NCI-H345 (cell line): ENCODE data around the gene KRT7.
A peak's percentile ranks its signal among the peaks of the same experiment; 100 is the strongest.
"Not testable (repeated sequence)": the region's sequence is repeated elsewhere in the genome, so short reads cannot be mapped to it uniquely, and the experiment has no call there.

ENCODE experiments used
- DNase-seq: peaks from one replicate; lab custom pipeline; 2025; lab: John Stamatoyannopoulos, UW

KRT7 gene

DNA sequence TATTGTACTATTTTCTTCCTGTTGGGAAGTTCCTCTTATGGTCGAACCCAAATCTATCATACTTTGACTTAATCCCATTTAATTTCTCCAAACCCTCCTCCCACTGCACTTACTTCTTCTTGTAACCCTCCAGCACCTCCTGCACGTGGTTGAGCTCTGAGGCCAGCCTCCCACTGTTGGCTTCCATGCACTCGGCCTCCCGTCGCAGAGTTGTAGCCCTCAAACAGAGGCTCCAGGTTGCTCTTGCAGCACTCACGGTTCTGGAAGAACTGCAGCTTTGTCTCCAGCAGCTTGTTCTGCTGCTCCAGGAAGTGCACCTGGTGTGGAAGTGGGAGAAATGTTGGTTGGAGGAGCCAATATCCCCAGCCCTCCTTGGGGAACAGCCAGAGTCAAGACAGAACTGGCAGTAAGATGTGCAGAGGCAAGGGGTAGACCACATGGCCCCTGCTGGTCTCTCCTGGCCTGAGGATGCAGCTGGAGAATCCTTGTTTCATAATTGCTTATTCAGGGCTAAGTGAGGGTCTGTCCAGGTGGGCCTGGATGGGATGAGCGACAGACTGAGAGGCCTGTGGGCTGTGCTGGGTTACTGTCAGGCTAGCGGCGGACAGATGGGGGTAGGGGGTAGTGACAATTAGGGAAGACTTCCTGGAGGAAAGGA is 23.0 kb downstream of the KRT7 start:
- DNase-seq = no peak

DNA sequence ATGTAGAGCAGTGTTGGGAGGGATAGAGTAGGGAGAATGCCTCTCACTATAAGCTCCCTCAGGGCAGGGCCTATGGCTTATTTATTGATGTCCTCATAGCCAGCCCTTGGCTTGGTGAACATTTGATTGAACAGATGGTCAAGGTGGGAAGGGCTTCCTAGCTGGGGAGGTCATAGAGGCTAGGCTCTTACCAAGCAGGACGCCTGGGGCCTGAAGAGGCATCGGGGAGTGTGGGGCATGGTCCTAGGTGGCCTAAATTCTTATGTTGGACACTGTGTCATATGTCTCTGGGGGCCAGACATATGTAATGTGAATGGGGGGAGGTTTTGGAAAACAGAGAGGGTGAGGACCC is 23.5 kb downstream of the KRT7 start:
- no peak for DNase-seq

DNA sequence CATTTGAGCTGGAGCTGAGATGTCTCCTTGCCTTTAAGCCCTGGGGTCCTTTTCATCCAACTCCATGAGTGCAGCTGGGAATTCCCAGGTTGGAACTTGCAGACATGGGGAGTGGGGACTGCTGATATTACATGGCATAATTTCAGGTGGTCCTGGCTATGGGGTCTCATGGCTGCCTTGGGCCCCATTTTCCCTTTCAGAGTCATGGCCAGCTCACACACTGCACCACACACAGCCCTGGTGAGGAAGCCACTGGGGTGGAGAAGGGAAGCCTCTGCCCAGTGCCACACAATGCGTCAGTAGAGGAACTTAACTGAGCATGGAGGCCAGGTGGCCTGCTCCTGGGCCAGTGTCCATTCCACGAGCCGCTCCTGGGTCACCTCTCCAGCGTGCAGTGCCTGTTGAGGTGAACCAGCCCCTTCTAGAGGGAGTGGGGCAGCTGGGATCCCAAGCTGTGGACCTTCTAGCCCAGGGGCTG is 24.1 kb downstream of the KRT7 start:
- no peak for DNase-seq

DNA sequence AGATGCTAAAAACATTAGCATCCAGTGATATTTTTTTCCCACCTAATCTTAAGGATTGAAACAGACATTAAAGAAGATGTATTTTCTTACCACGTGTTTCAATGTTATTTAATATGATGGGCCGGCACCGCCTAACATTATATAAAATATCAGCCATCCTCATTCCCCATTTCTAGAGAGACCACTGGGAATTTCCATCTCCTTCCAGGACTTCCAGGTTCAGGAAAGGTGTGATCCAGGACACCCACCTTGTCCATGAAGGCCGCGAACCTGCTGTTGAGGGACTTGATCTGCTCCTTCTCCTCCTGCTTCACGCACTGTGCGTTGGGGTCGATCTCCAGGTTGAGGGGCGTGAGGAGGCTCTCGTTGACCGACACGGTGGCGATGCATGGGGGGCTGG is 24.9 kb downstream of the KRT7 start:
- not testable (repeated sequence) for DNase-seq

DNA sequence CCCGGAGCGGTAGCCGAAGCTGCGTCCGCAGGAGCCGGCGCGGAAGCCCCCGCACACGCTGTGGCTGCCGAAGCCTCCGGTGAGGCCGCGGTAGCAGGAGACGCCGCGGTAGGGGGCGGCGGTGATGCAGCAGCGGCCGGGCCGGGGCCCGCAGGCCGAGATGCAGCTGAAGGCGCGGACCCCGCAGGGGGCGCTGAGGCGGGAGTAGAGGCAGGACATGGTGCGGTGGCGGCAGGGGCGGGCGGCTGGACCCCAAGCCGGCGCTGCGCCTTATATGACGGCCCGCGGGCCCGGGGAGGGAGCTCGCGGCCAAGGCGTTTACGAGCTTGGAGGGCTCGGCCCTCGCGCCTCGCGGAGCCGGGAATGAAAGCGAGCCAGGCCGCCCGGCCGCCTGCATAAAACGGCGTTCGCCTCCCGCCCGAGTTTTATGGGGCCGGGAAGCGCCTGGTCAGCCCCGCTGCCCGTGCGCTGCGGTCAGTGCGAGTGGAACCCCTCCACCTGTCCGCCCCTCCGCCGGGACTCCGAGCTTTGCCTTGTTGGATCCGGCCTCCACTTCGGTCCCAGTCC is 25.4 kb downstream of the KRT7 start:
- DNase-seq = no peak

DNA sequence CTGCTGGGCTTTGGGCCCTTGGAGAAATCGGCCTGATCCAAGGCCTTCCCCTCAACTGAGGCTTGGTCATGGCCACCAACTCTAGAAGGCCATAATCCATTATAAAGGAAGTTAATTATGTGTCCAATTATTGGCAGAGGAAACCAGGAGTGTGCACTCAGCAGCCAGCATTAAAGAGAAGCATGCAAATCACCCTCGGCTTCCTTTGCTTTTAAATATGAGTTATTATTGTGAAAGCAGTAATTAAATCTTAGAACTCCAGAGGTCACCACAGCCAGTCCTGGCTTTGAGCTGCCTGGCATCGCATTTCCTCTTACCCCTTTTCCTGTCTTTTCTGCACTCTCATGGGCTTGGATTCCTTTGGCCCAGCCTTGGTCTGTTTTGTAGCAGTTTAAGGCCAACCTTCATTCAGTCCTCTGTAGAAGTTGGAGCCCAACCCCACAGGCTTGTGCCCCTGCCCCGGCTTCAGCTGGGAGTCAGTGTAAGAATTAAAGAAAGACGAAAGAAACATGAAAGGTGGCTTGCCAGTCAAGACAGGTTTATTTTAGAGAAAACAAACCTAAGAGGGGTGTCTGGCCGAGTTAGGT is 26.7 kb downstream of the KRT7 start:
- DNase-seq = no peak

DNA sequence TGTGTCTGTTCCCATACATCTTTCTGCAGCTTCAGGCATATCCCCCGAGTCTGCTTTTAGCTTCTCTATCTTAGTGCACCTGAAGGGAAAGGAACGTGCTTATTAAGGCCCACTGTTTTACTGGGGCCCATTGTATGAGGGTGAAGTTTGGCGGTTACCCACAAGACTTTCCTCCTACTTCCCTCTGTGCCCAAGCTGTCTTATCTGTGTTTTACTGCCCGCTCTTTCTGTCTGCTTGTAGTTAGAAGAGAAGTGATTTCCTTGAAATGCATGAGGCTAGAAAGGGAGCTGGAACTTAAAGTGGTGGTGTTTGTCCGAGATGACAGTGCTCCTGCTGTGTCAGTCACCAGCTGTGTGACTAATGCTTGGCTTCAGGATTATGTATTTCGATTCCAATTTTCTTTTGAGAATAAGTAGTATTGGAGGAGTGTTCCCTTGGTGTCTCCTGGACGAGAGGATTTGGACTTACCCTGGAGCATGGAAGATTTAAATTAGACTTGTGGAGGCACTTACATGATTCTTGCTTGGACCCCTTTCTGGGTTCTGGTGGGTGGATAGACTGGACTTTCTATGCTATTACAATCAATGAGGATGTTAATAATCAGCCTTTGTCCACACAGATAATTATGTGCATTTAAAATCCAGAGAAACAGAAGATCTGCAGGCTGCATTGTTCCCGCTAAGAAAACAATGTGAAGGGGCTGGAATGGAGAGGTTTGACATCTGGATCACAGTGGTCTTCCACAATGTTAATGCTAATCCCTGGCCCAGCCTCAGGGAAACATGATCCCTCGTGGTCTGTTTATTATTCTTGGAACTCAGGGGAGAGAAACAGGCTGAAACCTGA is 27.5 kb downstream of the KRT7 start:
- DNase-seq = no peak

DNA sequence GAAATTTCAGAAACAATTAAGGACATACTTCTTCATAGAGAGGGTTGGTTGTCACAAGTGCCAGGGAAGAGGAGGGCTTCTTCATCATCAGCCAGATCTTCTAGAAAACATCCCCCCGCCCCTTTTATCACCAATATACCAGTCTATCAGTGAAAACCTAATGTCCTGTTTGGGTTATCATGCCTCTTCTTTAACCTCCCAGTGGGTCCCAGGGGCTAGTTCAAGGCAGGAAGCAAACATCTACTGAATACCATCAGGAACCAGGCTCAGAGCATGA is 28.1 kb downstream of the KRT7 start:
- no peak for DNase-seq

DNA sequence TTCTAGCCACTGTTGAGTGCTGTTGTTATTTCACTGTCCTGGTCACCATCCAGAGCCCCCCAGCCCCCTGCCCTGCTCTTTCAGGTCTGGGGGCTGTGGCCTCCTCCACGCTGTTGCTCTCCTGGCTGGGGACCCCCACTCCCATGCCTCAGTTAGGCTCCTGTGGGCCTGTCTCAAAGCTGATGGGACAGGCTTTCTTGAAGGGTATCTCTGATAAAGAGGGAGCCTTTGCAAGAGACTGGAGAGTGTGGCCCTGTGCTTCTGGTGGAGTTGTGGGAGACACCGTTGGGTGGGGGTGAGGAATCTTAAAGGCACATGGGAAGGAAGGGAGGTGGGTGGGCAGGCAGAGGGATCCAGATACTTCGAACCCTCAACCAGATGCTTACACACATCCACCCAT is 29.2 kb downstream of the KRT7 start:
- DNase-seq = no peak

DNA sequence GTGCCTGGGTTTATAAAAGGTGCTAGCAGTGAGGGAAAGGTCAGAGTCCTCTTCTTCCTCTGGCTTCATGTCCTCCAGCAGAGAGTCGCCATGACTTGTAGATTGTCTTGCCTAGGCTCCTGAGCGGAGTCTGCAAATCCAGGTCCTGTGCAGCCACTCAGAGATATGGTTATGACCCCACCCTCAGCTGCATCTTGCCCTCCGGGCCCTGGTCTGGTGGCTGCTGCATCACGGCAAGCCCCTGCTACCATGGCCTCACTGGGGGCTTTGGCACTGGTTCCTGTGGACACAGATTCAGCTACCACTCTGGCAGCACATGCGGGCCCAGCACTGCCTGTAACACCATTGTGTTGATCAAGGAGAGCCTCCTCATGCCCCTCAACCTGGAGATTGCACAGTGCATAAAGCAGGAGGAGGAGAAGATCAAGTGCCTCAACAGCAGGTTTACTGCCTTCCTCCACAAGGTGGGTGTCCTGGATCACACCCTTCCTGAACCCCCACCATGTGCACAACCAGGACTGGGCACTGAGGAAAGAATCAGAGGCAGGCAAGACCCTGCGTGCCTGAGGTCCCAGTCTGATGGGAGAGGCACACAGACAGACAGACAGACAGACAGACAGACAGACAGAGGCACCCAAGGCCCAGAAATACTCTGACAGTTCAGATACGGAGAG is 30.9 kb downstream of the KRT7 start:
- DNase-seq = no peak

DNA sequence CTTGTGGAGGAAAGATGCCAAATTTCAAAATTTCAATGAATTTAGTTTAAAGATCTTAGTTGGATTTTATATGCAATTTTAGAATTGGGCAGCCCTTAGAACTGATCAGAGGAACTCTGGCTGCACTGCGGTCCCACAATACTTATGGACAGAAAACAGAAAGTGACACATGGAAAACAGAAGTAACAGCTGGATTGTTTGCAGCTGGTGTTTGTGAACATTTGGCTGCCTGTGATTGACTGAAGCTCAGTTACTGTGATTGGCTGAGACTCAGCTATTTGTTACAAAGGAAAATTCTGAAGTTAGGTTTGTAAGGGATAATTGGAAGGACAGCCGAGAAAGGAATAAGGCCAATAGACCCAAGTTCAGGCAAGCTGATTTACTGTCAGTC is 31.4 kb downstream of the KRT7 start:
- DNase-seq = no peak

DNA sequence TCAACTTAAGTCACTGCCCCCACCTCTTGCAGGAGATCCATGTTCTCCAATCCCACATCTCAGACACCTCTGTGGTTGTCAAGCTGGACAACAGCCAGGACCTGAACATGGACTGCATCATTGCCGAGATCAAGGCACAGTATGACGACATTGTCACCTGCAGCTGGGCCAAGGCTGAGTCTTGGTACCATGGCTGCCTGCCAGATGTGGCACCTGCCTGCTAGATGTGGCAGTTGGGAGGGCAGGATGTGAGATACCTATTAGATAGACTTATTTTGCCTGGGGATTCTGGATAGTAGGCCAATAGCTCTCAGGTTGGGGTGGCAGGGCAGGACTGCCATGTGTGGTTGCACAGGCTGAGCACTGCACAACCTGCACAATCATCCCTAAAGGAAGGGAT is 33.5 kb downstream of the KRT7 start:
- DNase-seq = peak; percentile 11

DNA sequence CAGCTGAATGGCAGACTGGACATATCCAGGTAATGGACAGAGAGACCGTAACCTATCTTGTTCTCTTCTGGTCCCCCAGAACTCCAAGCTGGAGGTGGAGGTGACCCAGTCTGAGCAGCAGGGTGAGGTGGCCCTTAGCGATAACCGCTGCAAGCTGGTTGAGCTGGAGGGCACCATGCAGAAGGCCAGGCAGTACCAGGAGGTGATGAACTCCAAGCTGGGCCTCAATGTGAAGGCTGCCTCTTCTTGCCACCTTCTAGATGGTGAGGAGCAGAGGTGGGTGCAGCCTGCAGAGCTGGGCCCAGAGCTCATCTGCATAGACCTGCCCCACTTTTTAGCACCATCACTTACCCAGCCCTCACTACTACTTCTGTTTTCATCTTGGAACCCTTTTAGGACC is 34.2 kb downstream of the KRT7 start:
- DNase-seq = no peak

DNA sequence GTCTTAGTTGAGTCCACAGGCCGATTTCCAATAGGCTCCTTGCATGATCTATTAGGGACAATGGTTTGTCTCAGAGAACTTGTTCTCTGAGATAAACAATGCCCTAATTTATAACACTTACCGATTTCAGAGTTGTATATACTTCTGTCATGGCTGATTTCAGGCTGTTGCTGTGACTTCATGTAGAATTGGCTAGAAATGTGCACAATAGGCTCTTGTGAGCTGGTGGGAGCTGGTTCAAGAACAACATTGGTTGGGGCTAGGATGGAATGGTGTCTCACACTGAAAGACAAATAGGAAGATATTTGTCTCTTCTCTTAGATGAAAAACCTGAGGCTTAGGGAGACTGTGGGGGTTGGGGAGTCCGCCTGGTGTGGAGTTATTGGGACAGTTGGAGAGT is 34.7 kb downstream of the KRT7 start:
- DNase-seq = no peak

DNA sequence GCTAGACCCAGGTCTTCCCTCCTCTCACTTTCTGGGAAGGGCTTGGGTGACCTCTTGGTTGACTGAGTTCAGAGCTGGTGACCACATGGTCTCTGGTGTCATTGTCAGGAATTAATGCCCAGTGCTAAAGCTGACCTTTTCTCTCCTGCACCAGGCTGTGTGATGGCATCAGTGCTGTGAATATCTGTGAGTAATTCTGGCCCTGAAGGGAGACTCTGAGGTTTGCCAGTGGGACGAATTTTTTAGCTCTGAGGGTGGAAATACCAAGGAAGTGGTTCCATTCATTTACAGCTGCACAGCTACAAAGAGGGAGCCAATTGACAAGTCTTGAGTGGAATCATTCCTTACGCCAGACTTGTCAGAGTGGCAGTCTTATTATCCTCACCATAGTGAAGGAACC is 35.2 kb downstream of the KRT7 start:
- DNase-seq = no peak

DNA sequence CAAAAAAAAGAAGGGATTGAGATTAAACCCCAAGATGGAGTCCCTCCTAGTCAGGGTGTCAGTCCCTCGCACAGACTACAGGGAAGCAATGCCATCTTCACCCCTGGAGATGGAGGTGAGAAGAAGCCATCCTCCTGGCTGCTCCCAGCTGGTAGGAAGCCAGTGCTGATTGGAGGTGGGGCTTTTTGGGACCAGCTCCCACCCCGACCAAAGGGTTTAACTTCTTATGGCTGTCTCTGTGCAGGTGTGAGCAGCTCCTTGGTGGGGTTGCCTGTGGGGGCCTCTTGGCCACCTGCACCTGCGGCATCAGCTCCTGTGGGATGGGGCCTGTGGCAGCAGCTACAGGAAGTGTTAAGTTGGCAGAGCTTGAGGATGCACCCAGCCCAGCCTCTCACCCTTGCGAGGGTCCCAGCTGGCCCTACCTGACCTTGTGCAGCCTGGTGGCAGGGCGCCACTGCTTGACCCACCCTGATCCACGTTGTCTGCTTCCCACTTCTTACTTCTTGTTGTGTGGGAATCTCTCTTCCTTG is 37.6 kb downstream of the KRT7 start:
- DNase-seq = no peak

DNA sequence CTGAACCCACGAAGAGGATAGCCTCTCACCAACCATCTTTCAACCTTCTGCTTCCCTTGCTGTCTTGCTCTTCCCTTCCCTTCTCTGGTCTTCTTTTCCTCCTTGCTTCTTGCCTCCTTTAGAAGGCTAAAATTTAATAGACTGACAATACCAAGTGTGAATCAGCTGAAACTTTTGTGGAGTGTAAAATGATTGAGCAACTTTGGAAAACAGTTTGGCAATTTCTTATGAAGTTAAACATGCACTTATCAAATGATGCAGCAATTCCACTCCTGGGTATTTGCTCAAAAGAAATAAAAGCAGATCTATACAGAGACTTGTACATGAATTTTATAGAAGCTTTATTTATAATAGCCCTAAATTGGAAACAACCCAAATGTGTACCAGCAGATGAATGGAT is 38.1 kb downstream of the KRT7 start:
- DNase-seq = no peak

DNA sequence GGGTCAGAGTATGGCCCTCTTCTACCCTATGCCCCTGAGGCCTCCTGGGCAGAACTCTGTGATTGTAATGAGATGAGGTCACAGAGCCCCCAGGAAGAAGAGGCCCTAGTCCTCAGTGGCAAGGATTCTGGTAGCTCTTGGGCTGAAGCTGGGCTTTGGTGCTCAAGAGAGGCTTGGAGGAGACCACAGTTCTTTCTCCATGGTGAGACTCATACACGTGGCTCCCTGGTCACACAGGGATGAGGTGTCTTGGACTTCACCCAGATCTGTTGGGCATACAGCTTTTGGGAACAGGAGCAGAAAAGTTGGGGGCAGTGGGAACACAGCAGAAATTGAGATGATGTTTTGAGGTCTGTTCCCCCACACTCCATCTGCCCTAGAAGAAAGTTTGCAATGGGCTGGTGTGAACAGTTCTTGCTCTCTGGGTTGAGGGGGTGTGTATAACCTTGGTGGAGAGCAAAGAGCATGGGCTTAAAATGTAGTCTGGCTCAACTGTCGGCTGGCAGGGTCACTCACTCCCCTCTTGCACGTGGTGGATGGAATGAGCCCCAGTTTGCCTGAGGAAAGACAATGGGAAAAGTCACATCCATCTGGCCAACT is 41.6 kb downstream of the KRT7 start, which contains the start of gene KRT86:
TSS of gene KRT86 (plus strand) at position 125 of the 600 bp plus-strand sequence. CDS start 27,272 bp downstream, outside the sequence.
- DNase-seq = no peak

DNA sequence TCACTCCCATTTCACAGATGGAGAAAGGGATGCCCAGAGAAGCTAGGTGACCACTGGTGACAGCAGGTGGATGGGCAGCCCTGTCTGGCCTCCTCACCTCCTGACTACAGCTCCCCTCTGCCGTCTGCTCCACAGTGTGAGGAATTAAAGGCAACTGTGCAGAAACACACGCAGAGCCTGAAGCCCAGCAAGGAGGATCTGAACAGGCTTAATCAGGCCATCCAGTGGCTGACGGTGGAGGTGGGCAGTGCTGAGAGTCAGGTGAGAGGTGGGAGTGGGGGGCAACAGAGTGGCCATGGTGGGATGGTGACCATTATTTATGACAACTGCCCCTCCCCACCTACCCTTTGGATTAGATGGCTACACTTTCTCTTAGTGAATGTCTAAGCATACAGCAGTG is 42.6 kb downstream of the KRT7 start:
- DNase-seq = no peak

DNA sequence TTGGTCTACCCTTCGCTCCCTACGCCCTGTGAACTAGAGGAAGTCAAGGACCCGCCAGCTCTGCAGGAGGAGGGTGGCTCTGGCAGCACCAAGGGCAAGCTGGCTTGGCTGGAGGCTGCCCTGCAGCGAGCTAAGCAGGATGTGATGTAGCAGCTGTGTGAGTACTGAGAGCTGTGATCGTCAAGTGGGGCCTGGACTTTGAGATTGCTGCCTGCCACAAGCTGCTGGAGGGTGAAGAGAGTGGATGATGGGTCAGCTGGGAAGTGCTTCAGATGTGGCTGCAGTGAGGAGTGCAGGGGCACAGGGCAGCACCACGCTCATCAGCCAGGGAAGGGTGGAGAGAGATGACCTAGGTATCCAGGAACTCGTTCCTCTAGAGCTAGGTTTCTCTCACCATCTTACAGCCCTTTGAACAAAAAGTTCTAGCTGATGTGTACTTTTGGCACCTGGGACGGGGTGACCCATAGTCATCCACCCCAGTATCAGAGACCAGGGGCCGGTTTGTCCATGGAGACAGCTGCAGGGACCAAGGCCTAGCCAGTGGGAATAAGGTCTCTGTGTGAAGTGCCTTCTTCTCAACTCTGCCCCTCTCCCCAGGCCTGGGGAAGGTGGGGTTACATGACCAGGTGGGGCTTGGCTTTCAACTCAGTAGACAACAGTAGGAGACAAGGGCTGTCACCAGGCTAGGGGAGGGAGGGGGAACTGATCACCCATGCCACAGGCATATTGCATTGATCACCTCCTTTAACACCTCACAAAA is 44.6 kb downstream of the KRT7 start:
- no peak for DNase-seq
